ENCODE data around the gene DHH. TPM values are rescaled to one million over a fixed set of nuclear protein-coding genes. Genes with fewer than 3 reads are reported as not detected.

DHH gene
- total and polyA plus RNA-seq, 4 donors: 0.16 to 2.6 (median 0.95) TPM

- H3K4me1 ChIP-seq (ENCODE audit: control insufficient read depth in 5 of 5, insufficient read depth in 5 of 5, low read length in 5 of 5): peaks cover 11 to 50% (median 20%) of the 10 kb centered on the region in 5 donors
- peak overlapping the region; percentile 41 for H3K4me3 ChIP-seq
- 0 to 2% methylated on average over 4 of the region's 4 CpGs for WGBS, 2 donors
- H3K9me3 ChIP-seq (ENCODE audit: control insufficient read depth in 4 of 4, insufficient read depth in 3 of 4, low read length in 3 of 4): no peaks in the 10 kb centered on the region
- ATAC-seq (ENCODE audit: insufficient read depth, low FRiP score) (no peak), DNase-seq (peak in 1 of 3 donors; percentile 38)
- H3K27ac ChIP-seq (ENCODE audit: low read depth in 1 of 2, low read length in 1 of 2): peak overlapping the region; percentile 18 to 40
- peak overlapping the region; percentile 56 to 82 for H3K9ac ChIP-seq (ENCODE audit: insufficient read depth in 1 of 2, low read length in 2 of 2)
- no peaks in the 10 kb centered on the region for H3K27me3 ChIP-seq (ENCODE audit: control insufficient read depth in 3 of 3, insufficient read depth in 3 of 3, low read length in 2 of 3)
- H3K36me3 ChIP-seq (ENCODE audit: control insufficient read depth in 4 of 4, insufficient read depth in 4 of 4, low read length in 4 of 4): peaks cover under 1 to 19% (median 11%) of the 10 kb centered on the region in 4 donors
- TF ChIP-seq, protein P1, sequence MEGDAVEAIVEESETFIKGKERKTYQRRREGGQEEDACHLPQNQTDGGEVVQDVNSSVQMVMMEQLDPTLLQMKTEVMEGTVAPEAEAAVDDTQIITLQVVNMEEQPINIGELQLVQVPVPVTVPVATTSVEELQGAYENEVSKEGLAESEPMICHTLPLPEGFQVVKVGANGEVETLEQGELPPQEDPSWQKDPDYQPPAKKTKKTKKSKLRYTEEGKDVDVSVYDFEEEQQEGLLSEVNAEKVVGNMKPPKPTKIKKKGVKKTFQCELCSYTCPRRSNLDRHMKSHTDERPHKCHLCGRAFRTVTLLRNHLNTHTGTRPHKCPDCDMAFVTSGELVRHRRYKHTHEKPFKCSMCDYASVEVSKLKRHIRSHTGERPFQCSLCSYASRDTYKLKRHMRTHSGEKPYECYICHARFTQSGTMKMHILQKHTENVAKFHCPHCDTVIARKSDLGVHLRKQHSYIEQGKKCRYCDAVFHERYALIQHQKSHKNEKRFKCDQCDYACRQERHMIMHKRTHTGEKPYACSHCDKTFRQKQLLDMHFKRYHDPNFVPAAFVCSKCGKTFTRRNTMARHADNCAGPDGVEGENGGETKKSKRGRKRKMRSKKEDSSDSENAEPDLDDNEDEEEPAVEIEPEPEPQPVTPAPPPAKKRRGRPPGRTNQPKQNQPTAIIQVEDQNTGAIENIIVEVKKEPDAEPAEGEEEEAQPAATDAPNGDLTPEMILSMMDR (IDR thresholded peaks at IDR 0.05; ENCODE audit: control extremely low read depth, extremely low read depth): no peak
Measured at GRCh38 chr12:49057888-49058287, 36.7 kb downstream of the DHH start.

GRCh38 chr12:49055978-49056754 is 38.4 kb downstream of the DHH start:
- H3K27me3 ChIP-seq (ENCODE audit: control insufficient read depth in 3 of 3, insufficient read depth in 3 of 3, low read length in 2 of 3): no peaks in the 10 kb centered on the region
- no peaks in the 10 kb centered on the region for H3K9me3 ChIP-seq (ENCODE audit: control insufficient read depth in 4 of 4, insufficient read depth in 3 of 4, low read length in 3 of 4)
- H3K27ac ChIP-seq (ENCODE audit: low read depth in 1 of 2, low read length in 1 of 2): peak overlapping the region in 1 of 2 donors; percentile 9
- H3K9ac ChIP-seq (ENCODE audit: insufficient read depth in 1 of 2, low read length in 2 of 2): peak overlapping the region in 1 of 2 donors; percentile 33
- no peak overlapping the region for H3K4me3 ChIP-seq
- peaks cover 13 to 36% (median 22%) of the 10 kb centered on the region in 4 donors for H3K36me3 ChIP-seq (ENCODE audit: control insufficient read depth in 4 of 4, insufficient read depth in 4 of 4, low read length in 4 of 4)
- 24 to 25% methylated on average over 7 of the region's 7 CpGs for WGBS, 2 donors
- DNase-seq (peak; percentile 40 to 73 (median 65)), ATAC-seq (ENCODE audit: insufficient read depth, low FRiP score) (peak; percentile 38)
- TF ChIP-seq, protein P1 (IDR thresholded peaks at IDR 0.05; ENCODE audit: control extremely low read depth, extremely low read depth): no peak
- peaks cover 10 to 44% (median 20%) of the 10 kb centered on the region in 5 donors for H3K4me1 ChIP-seq (ENCODE audit: control insufficient read depth in 5 of 5, insufficient read depth in 5 of 5, low read length in 5 of 5)

- Histone ChIP-seq H3K4me1 (ENCODE audit: control insufficient read depth in 5 of 5, insufficient read depth in 5 of 5, low read length in 5 of 5) (peaks cover 9 to 43% (median 20%) of the 10 kb centered on the region in 5 donors), H3K9ac (ENCODE audit: insufficient read depth in 1 of 2, low read length in 2 of 2) (no peak overlapping the region), H3K9me3 (ENCODE audit: control insufficient read depth in 4 of 4, insufficient read depth in 3 of 4, low read length in 3 of 4) (no peaks in the 10 kb centered on the region), H3K36me3 (ENCODE audit: control insufficient read depth in 4 of 4, insufficient read depth in 4 of 4, low read length in 4 of 4) (peaks cover 18 to 47% (median 28%) of the 10 kb centered on the region in 4 donors), H3K27ac (ENCODE audit: low read depth in 1 of 2, low read length in 1 of 2) (no peak overlapping the region), H3K4me3 (no peak overlapping the region), H3K27me3 (ENCODE audit: control insufficient read depth in 3 of 3, insufficient read depth in 3 of 3, low read length in 2 of 3) (no peaks in the 10 kb centered on the region)
- TF ChIP-seq, protein P1 (IDR thresholded peaks at IDR 0.05; ENCODE audit: control extremely low read depth, extremely low read depth): no peak
- WGBS, 2 donors: 80 to 91% methylated on average over 4 of the region's 4 CpGs
- ATAC-seq (ENCODE audit: insufficient read depth, low FRiP score) (no peak), DNase-seq (no peak)
Measured at GRCh38 chr12:49055092-49055491, 39.5 kb downstream of the DHH start.
